LNCAP (cell line): Measurements from ENCODE around the gene TMEM217.
A peak's percentile ranks its signal among the peaks of the same experiment; 100 is the strongest.

Experiments
- TF ChIP-seq, protein P1 (sequence below): fragments of 450-650 bp; IDR thresholded peaks from 2 replicates; pipeline ENCODE4 v1.5.1; 2017; ENCODE audit warnings: mild to moderate bottlenecking

Gene TMEM217

GRCh38 chr6:37212268-37212667 lies 45.7 kb downstream of the TMEM217 start:
- TF ChIP-seq, protein P1, sequence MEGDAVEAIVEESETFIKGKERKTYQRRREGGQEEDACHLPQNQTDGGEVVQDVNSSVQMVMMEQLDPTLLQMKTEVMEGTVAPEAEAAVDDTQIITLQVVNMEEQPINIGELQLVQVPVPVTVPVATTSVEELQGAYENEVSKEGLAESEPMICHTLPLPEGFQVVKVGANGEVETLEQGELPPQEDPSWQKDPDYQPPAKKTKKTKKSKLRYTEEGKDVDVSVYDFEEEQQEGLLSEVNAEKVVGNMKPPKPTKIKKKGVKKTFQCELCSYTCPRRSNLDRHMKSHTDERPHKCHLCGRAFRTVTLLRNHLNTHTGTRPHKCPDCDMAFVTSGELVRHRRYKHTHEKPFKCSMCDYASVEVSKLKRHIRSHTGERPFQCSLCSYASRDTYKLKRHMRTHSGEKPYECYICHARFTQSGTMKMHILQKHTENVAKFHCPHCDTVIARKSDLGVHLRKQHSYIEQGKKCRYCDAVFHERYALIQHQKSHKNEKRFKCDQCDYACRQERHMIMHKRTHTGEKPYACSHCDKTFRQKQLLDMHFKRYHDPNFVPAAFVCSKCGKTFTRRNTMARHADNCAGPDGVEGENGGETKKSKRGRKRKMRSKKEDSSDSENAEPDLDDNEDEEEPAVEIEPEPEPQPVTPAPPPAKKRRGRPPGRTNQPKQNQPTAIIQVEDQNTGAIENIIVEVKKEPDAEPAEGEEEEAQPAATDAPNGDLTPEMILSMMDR, result no peak

GRCh38 chr6:37210313-37210968 lies 47.5 kb downstream of the TMEM217 start:
- TF ChIP-seq, protein P1, result peak; percentile 81

DNA sequence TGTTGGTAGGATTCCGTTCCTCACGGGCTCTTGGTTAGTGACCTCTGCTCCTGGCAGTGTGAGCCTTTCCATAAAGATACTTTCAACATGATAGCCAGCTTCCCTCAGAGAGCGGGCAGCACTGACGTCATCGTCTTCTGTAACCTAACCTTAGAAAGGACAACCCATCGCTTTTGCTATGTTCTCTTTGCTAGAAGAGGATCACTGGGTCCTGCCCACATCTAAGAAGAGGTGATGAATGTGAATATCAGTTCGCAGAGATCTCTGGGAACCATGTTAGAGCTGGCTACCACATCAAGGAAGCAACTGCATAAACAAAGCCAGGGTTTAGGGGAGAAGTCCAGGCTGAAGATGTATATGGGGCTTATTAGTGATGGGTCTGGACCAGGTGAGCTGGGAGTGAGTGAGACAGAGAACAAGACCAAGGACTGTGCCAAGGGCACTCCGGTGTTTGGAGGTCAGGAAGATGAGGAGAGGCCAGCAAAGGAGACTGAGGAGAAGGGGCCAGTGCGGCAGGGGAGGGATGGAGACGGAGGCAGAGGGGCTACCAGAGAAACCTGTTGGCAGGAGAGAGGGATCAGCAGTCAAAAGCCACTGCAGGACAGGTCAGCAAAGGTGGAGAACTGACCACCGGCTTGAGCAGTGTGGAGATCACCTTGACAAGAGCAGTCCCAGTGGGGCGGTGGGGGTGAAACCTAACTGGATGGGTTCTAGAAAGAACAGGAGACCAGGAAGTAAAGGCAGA lies 48.3 kb downstream of the TMEM217 start:
- TF ChIP-seq, protein P1, result no peak

- TF ChIP-seq, protein P1, result no peak
These were observed 49.2 kb downstream of the TMEM217 start for GRCh38 chr6:37208793-37209192.

- TF ChIP-seq, protein P1, result peak; percentile 72
These were observed 50.0 kb downstream of the TMEM217 start for GRCh38 chr6:37207903-37208456.

DNA sequence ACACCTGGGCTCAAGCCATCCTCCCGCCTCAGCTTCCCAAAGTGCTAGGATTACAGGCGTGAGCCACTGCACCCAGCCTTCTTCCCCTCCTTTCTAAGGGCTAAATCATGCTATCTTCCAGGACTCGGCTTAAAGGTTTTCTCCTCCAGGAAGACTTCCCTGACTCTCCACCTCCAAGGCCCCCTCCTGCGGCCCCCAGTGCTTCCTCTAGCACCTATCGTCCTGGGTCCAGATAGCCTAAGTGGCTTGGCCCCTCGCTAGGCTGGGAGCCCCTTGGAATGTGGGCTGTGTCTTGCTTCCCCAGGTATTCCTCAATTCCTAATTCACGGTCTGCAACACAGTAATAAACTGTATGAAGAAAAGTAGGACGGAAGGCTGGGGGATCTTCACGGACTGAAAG lies 51.3 kb downstream of the TMEM217 start:
- TF ChIP-seq, protein P1, result no peak

GRCh38 chr6:37205997-37206340 lies 52.0 kb downstream of the TMEM217 start:
- TF ChIP-seq, protein P1, result no peak
